ENCODE measurements around the gene TMX2.

DNA sequence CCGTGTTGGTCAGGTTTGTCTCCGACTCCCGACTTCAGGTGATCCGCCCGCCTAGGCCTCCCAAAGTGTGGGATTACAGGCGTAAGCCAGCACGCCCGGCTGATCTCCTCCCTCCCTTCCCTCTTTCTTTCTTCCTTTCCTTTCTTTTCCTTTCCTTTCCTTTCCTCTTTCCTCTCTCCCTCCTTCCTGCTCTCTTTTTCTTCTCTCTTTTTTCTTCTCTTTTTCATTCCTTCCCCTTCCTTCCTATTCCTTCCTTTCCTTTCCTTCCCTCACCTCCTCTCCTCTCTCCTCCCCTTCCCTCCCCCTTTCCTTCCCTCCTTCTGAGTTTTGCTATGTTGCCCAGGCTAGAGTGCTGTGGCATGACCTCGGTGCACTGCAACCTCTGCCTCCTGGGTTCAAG, 48.4 kb upstream of the TMX2 start:
- TF ChIP-seq, protein P1, sequence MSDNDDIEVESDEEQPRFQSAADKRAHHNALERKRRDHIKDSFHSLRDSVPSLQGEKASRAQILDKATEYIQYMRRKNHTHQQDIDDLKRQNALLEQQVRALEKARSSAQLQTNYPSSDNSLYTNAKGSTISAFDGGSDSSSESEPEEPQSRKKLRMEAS (IDR thresholded peaks at IDR 0.05), result no peak
- TF ChIP-seq, protein P2, sequence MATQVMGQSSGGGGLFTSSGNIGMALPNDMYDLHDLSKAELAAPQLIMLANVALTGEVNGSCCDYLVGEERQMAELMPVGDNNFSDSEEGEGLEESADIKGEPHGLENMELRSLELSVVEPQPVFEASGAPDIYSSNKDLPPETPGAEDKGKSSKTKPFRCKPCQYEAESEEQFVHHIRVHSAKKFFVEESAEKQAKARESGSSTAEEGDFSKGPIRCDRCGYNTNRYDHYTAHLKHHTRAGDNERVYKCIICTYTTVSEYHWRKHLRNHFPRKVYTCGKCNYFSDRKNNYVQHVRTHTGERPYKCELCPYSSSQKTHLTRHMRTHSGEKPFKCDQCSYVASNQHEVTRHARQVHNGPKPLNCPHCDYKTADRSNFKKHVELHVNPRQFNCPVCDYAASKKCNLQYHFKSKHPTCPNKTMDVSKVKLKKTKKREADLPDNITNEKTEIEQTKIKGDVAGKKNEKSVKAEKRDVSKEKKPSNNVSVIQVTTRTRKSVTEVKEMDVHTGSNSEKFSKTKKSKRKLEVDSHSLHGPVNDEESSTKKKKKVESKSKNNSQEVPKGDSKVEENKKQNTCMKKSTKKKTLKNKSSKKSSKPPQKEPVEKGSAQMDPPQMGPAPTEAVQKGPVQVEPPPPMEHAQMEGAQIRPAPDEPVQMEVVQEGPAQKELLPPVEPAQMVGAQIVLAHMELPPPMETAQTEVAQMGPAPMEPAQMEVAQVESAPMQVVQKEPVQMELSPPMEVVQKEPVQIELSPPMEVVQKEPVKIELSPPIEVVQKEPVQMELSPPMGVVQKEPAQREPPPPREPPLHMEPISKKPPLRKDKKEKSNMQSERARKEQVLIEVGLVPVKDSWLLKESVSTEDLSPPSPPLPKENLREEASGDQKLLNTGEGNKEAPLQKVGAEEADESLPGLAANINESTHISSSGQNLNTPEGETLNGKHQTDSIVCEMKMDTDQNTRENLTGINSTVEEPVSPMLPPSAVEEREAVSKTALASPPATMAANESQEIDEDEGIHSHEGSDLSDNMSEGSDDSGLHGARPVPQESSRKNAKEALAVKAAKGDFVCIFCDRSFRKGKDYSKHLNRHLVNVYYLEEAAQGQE (IDR thresholded peaks at IDR 0.05; ENCODE audit: low read depth), result no peak
- TF ChIP-seq CEBPB (IDR thresholded peaks at IDR 0.05) (no peak), YY1 (IDR thresholded peaks at IDR 0.05; ENCODE audit: low read depth) (no peak), TAF1 (IDR thresholded peaks at IDR 0.05; ENCODE audit: low read depth) (no peak), EP300 (IDR thresholded peaks at IDR 0.05; ENCODE audit: borderline replicate concordance) (no peak), TCF12 (IDR thresholded peaks at IDR 0.05; ENCODE audit: low read depth) (no peak), CREB1 (IDR thresholded peaks at IDR 0.05; ENCODE audit: low read depth) (no peak)

Data from Ishikawa (cell line).